GM23338 (cell line): Measurements from ENCODE around the gene RAC3.

Source experiments
- CTCF ChIP-seq, 2 experiments: fragments of 200-600 bp in 1 of 2; sonication (generic) in 1 of 2; conservative IDR thresholded peaks; 2 replicates each; pipeline versions ENCODE4 v1.5.1 to v1.6.1; 2016 to 2017; ENCODE audit warnings: antibody characterized with exemption in 2 of 2, low read depth in 2 of 2, mild to moderate bottlenecking in 2 of 2, moderate library complexity in 1 of 2
- EZH2 ChIP-seq: fragments of 200-600 bp; sonication (generic); IDR thresholded peaks from one replicate; pipeline ENCODE4 v1.8.0; 2017; ENCODE audit warnings: antibody characterized with exemption, mild to moderate bottlenecking, low read depth; ENCODE audit not compliant: unreplicated experiment
- EZH2phosphoT487 ChIP-seq: fragments of 200-600 bp; sonication (generic); IDR thresholded peaks from one replicate; pipeline ENCODE4 v1.8.1; 2018; ENCODE audit warnings: antibody characterized with exemption; ENCODE audit not compliant: unreplicated experiment
- POLR2AphosphoS5 ChIP-seq: IDR thresholded peaks from 2 replicates; pipeline ENCODE4 v1.6.1; 2016; ENCODE audit warnings: antibody characterized with exemption, low read depth
- REST ChIP-seq: IDR thresholded peaks from one replicate; pipeline ENCODE4 v1.6.1; 2018; ENCODE audit warnings: antibody characterized with exemption; ENCODE audit not compliant: unreplicated experiment

- TF ChIP-seq CTCF (conservative IDR thresholded peaks at IDR 0.05; ENCODE audit: low read depth in 2 of 2) (no peak), REST (no peak), EZH2phosphoT487 (no peak), EZH2 (no peak), POLR2AphosphoS5 (no peak)
Measured at GRCh38 chr17:82047379-82047778, 15.9 kb downstream of the RAC3 start.
